Right lobe of liver (tissue), 6 donors: ENCODE measurements around the gene ATP6V0E1. TPM values are rescaled to one million over a fixed set of nuclear protein-coding genes. Genes with fewer than 3 reads are reported as not detected.

Source experiments
- ATAC-seq, 4 donors: fragments of 200-7000 bp; cut with Tn5 transposase; one replicate each; pipeline ENCODE4 v1.9.1; 2020; ENCODE audit warnings: mild to moderate bottlenecking in 4 of 4, moderate library complexity in 4 of 4
- DNase-seq, 3 donors: peaks; one replicate each; pipeline ENCODE4 v3.0.0-alpha.2; 2020
- H3K27ac ChIP-seq, 3 donors: fragments of 200-600 bp; one replicate each; pipeline ENCODE4 v1.8.0; 2022
- H3K27me3 ChIP-seq, 2 donors: fragments of 200-600 bp; one replicate each; pipeline ENCODE4 v1.8.0; 2022
- H3K36me3 ChIP-seq, 4 donors: fragments of 200-600 bp; sonication (generic) in 1 of 4; one replicate each; pipeline versions ENCODE4 v1.5.1 to v1.8.0; 2017 to 2022; ENCODE audit warnings: control low read depth in 1 of 4
- H3K4me1 ChIP-seq, 4 donors: fragments of 200-600 bp; sonication (generic) in 1 of 4; one replicate each; pipeline versions ENCODE4 v1.5.1 to v1.8.0; 2017 to 2022; ENCODE audit warnings: control low read depth in 1 of 4
- H3K4me3 ChIP-seq, 3 donors: fragments of 200-600 bp; one replicate each; pipeline ENCODE4 v1.8.0; 2022
- H3K9me3 ChIP-seq, 4 donors: fragments of 200-600 bp; sonication (generic) in 1 of 4; one replicate each; pipeline versions ENCODE4 v1.5.1 to v1.8.0; 2017 to 2022; ENCODE audit warnings: control low read depth in 1 of 4
- POLR2A ChIP-seq: fragments of 450-650 bp; IDR thresholded peaks from one replicate; pipeline ENCODE4 v1.6.1; 2017; ENCODE audit warnings: antibody characterized with exemption, mild to moderate bottlenecking
- WGBS: methylation state at CpG from one replicate; pipeline ENCODE4 v1.1.6; 2018; ENCODE audit warnings: low coverage, low lambda C conversion rate; ENCODE audit not compliant: insufficient coverage; ENCODE audit errors: missing lambda C conversion rate; 5-methylcytosine and 5-hydroxymethylcytosine counted together
- intact Hi-C, 2 donors: fragments of 100-400 bp; cut with DNase I; formaldehyde crosslinking; loops; one replicate each; pipeline versions ENCODE4 v1.11.2 to v1.14.1; 2022
- total RNA-seq, 6 experiments: library from RNA; depleted of rRNA in 2 of 6; stranded (reverse); fragments of >200 nt in 2 of 6; fragmentation: NEBNext Ultra II Directional in 3 of 6; extraction: Animal tissue kit (Norgen Biotek cat#: 25700) in 3 of 6; gene quantifications; one replicate each; pipeline versions ENCODE4 v1.1.0 to v1.2.4, GENCODE V29; 2016 to 2023
- TF ChIP-seq, protein P1 (sequence below), 4 donors: fragments of 200-600 bp in 3 of 4; fragments of 450-650 bp in 1 of 4; IDR thresholded peaks; one replicate each; pipeline versions ENCODE4 v1.5.1 to v1.8.0; 2016 to 2022; ENCODE audit warnings: antibody characterized with exemption in 4 of 4, mild to moderate bottlenecking in 2 of 4
- donor health status: DM: no; HTN: yes; CAD: no.
- donor health status: DM: no; HTN: no; CAD: no.
- donor health status: DM: no; HTN: no; CAD: no.
- donor health status: DM: no; HTN: yes; CAD: no.
- donor health status: DM: no; HTN: yes; CAD: no.

The ATP6V0E1 gene
- total RNA-seq, 6 experiments from 2014 or later = 83.1 to 202 (median 116) TPM

DNA sequence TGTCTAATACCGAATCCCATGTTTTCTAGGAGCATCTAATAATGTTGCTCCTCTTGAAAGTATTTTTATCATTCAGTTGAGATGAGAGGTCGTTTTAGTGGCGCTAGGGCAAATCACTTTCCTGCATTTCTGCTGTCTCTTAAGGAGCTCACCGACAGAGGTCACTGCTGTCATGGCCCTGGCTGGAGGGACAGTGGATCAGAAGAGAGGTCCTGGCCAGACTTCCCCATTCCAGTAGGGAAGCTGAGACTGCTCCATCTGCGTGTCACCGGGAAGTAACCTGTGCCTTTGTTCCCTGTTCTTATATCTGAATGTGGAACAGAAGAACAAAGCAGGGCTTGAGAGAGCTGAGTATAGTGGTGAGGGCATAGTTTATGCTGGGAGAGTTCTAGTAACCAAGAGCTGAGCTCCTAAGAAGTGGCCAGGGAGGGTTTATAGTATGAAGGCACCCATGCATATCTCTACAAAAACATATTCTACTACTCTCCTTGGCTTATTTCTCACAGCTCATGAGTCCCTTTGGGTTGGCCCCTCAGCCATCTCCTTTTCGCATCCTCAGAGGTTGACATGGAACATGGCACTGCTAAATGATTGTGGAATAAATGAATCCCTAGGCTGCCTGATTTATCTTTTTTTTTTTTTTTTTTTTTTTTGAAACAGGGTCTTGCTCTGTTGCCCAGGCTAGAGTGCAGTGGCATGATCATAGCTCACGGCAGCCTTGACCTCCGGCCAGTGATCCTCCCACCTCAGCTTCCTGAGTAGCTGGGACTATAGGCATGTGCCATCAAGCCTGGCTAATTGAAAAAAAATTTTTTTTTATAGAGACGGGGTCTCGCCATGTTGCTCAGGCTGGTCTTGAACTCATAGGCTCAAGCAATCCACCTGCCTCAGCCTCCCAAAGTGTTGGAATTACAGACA lies 27.2 kb downstream of the ATP6V0E1 start:
- H3K4me1 ChIP-seq = peaks cover 2 to 44% (median 7%) of the 10 kb centered on the region in 4 donors
- peak; percentile 54 to 65 (median 59) for DNase-seq

DNA sequence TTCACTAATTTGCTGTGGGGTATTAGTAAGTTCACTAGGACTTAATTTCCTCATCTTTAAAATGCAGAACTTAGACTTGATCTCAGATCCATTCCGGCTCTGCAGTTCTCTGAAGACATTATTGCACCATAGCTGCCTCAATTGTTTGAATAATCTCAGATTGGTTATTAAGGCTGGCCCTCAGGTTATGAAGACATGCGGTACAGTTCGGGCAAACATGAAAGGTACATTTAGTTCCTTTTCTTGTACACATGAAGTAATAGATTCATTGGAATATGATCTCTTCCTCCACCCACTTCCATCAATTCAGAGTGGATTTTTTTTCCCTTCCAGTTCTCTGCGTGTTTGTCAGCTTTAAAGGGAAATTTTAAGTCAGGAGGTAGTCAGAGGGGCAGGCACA lies 28.0 kb downstream of the ATP6V0E1 start:
- Histone ChIP-seq H3K9me3 (no peaks in the 10 kb centered on the region), H3K36me3 (no peaks in the 10 kb centered on the region), H3K4me3 (no peak overlapping the region), H3K4me1 (peaks cover 2 to 52% (median 9%) of the 10 kb centered on the region in 4 donors), H3K27ac (peak overlapping the region in 1 of 3 donors; percentile 37), H3K27me3 (no peaks in the 10 kb centered on the region)
- DNase-seq (no peak), ATAC-seq (peak; percentile 8 to 32 (median 22))
- TF ChIP-seq, protein P1, sequence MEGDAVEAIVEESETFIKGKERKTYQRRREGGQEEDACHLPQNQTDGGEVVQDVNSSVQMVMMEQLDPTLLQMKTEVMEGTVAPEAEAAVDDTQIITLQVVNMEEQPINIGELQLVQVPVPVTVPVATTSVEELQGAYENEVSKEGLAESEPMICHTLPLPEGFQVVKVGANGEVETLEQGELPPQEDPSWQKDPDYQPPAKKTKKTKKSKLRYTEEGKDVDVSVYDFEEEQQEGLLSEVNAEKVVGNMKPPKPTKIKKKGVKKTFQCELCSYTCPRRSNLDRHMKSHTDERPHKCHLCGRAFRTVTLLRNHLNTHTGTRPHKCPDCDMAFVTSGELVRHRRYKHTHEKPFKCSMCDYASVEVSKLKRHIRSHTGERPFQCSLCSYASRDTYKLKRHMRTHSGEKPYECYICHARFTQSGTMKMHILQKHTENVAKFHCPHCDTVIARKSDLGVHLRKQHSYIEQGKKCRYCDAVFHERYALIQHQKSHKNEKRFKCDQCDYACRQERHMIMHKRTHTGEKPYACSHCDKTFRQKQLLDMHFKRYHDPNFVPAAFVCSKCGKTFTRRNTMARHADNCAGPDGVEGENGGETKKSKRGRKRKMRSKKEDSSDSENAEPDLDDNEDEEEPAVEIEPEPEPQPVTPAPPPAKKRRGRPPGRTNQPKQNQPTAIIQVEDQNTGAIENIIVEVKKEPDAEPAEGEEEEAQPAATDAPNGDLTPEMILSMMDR (IDR thresholded peaks at IDR 0.05) = no peak
- TF ChIP-seq POLR2A = no peak
- intact Hi-C loops = no loop called here
- 24% methylated on average over 4 of the region's 4 CpGs for WGBS

More for the DNA sequence above, 27.2 kb downstream of the ATP6V0E1 start:
- TF ChIP-seq, protein P1 (IDR thresholded peaks at IDR 0.05) = peak; percentile 38 to 55 (median 49)
- no peak for TF ChIP-seq POLR2A
- H3K4me3 ChIP-seq = no peak overlapping the region
- intact Hi-C loops = no loop called here
- peak overlapping the region in 1 of 3 donors; percentile 37 for H3K27ac ChIP-seq
- H3K27me3 ChIP-seq = no peaks in the 10 kb centered on the region
- H3K9me3 ChIP-seq = no peaks in the 10 kb centered on the region
- 49% methylated on average over 9 of the region's 11 CpGs for WGBS
- H3K36me3 ChIP-seq = no peaks in the 10 kb centered on the region
- peak; percentile 76 to 86 (median 80) for ATAC-seq

DNA sequence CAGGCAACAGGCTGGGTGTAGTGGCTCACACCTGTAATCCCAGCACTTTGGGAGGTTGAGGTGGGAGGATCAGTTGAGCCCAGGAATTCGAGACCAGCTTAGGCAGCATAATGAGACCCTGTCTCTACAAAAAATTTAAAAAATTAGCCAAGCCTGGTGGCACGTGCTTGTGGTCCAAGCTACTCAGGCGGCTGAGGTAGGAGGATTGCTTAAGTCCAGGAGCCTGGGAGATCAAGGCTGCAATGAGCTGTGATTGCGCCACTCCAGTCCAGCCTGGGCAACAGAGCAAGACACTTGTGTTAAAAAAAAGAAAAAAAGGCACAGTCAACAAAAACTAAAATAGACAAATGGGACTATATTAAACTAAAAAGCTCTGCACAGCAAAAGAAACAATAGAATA lies 29.3 kb downstream of the ATP6V0E1 start:
- intact Hi-C loops = no loop called here
- H3K4me1 ChIP-seq = peaks cover 2 to 63% (median 9%) of the 10 kb centered on the region in 4 donors
- H3K27ac ChIP-seq = peak overlapping the region in 1 of 3 donors; percentile 16
- no peak overlapping the region for H3K4me3 ChIP-seq
- no peaks in the 10 kb centered on the region for H3K27me3 ChIP-seq
- no peaks in the 10 kb centered on the region for H3K9me3 ChIP-seq
- TF ChIP-seq POLR2A = no peak
- TF ChIP-seq, protein P1 (IDR thresholded peaks at IDR 0.05) = no peak
- WGBS = 60% methylated on average over 4 of the region's 4 CpGs
- H3K36me3 ChIP-seq = no peaks in the 10 kb centered on the region
- peak in 2 of 4 donors; percentile 46 to 57 for ATAC-seq
- DNase-seq = peak; percentile 51 to 66 (median 60)

DNA sequence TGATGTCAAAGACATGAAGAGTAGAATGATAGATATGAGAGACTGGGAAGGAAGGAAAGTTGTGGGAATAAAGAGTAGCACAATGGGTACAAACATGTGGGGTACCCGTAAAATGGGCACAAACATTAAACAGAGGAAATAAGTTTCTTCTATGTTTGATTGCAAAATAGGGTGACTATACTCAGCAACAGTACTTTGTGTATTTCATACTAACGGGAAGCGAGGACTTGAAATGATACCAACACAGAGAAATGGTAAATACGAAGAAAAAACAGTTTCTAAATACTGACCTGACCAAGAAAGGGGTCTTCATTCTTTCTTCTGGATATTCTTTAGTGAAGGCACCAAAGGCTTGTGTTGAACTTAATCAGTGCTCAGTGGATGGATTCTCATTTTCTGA lies 31.1 kb downstream of the ATP6V0E1 start:
- ATAC-seq = no peak
- Histone ChIP-seq H3K36me3 (no peaks in the 10 kb centered on the region), H3K27ac (peak overlapping the region; percentile 13 to 77 (median 44)), H3K4me1 (peaks cover 2 to 63% (median 9%) of the 10 kb centered on the region in 4 donors), H3K9me3 (no peaks in the 10 kb centered on the region), H3K4me3 (no peak overlapping the region), H3K27me3 (no peaks in the 10 kb centered on the region)
- TF ChIP-seq, protein P1 (IDR thresholded peaks at IDR 0.05) = no peak
- no peak for TF ChIP-seq POLR2A
- intact Hi-C loops = no loop called here
- WGBS = 61% methylated on average over 3 of the region's 4 CpGs
- no peak for DNase-seq
